Measurements from ENCODE around the gene AQP12B. TPM values are rescaled to one million over a fixed set of nuclear protein-coding genes. Genes with fewer than 3 reads are reported as not detected.

Gene AQP12B
- polyA plus RNA-seq, 1 donor from 2014 or later: not detected

DNA sequence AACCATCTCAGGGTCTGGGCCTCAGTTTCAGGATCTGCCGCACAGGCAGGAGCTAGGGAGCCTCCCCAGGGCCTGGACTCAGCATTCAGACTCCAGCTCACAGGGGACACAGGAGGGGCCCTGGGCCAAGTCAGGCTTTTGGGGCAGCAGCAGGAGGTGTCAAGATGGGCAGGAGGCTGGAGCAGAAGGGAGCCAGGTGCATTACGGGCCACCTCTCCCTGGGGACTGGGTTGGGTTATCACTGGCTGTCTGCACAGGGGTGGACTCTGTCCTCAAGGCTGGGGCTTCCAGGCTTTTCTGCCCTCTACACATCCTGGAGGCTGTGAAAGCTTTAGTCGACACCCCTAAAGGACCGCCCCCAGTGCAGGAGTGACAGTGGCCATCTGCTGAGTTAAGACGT, 29.0 kb upstream of the AQP12B start:
- H3K9me2 ChIP-seq (ENCODE audit: insufficient read depth, low read length): no peaks in the 10 kb centered on the region
- no peaks in the 10 kb centered on the region for H3K36me3 ChIP-seq (ENCODE audit: insufficient read depth, low read length)
- H3F3A ChIP-seq (ENCODE audit: insufficient read depth, low read length, poor library complexity, severe bottlenecking): no peaks in the 10 kb centered on the region
- no peak overlapping the region for H3K27ac ChIP-seq (ENCODE audit: low read length)
- H3K27me3 ChIP-seq (ENCODE audit: insufficient read depth, low read depth, low read length): no peaks in the 10 kb centered on the region
- TF ChIP-seq TAF1 (IDR thresholded peaks at IDR 0.05; ENCODE audit: low read depth): no peak
- TF ChIP-seq RAD21 (conservative IDR thresholded peaks at IDR 0.05): no peak
- TF ChIP-seq, protein P1, sequence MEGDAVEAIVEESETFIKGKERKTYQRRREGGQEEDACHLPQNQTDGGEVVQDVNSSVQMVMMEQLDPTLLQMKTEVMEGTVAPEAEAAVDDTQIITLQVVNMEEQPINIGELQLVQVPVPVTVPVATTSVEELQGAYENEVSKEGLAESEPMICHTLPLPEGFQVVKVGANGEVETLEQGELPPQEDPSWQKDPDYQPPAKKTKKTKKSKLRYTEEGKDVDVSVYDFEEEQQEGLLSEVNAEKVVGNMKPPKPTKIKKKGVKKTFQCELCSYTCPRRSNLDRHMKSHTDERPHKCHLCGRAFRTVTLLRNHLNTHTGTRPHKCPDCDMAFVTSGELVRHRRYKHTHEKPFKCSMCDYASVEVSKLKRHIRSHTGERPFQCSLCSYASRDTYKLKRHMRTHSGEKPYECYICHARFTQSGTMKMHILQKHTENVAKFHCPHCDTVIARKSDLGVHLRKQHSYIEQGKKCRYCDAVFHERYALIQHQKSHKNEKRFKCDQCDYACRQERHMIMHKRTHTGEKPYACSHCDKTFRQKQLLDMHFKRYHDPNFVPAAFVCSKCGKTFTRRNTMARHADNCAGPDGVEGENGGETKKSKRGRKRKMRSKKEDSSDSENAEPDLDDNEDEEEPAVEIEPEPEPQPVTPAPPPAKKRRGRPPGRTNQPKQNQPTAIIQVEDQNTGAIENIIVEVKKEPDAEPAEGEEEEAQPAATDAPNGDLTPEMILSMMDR (IDR thresholded peaks at IDR 0.05; ENCODE audit: poor library complexity, severe bottlenecking): no peak
- no peak for TF ChIP-seq SMC3 (conservative IDR thresholded peaks at IDR 0.05; ENCODE audit: poor library complexity)
- no peak for TF ChIP-seq REST (IDR thresholded peaks at IDR 0.05; ENCODE audit: borderline replicate concordance)
- no peak for TF ChIP-seq MXI1 (conservative IDR thresholded peaks at IDR 0.05; ENCODE audit: poor library complexity, severe bottlenecking)
- no peak for TF ChIP-seq EP300 (conservative IDR thresholded peaks at IDR 0.05; ENCODE audit: poor library complexity, severe bottlenecking)
- TF ChIP-seq EZH2 (IDR thresholded peaks at IDR 0.05; ENCODE audit: borderline replicate concordance, insufficient read depth, low read length, poor library complexity, severe bottlenecking): no peak
- TF ChIP-seq POLR2AphosphoS5 (IDR thresholded peaks at IDR 0.05): no peak
- no peak overlapping the region for H2AFZ ChIP-seq (ENCODE audit: low read depth, low read length)
- no peak overlapping the region for H3K9ac ChIP-seq (ENCODE audit: low read length)
- no peaks in the 10 kb centered on the region for H3K79me2 ChIP-seq (replicated peaks; ENCODE audit: insufficient read depth, low read length)
- no peaks in the 10 kb centered on the region for H3K9me3 ChIP-seq (ENCODE audit: low read length)
- H3K4me2 ChIP-seq (ENCODE audit: low read length): no peak overlapping the region
- H3K4me3 ChIP-seq (ENCODE audit: low read length): no peak overlapping the region
- H4K20me1 ChIP-seq (ENCODE audit: insufficient read depth): no peaks in the 10 kb centered on the region

DNA sequence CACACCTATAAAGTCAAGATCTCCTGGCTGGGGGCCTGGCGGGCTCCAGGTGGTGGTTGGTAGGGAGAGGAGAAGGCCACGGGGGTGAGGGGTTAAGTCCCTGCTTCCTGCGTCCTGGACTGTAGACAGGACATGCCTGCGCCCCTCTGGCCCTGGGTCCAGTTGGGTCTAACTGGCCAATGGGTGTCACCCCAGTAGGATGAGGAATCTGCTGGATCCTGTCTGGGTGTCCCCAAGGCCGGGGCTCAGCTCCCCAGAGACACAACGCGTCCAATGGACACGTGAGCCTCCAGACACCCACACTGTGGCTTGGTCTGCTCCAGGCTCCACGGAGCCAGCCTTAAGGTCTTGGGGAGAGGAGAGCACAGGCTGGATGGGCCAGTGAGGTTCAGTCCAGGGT, 28.6 kb upstream of the AQP12B start:
- no peak overlapping the region for H3K27ac ChIP-seq (ENCODE audit: low read length)
- no peaks in the 10 kb centered on the region for H3K9me2 ChIP-seq (ENCODE audit: insufficient read depth, low read length)
- no peak overlapping the region for H3K9ac ChIP-seq (ENCODE audit: low read length)
- TF ChIP-seq REST (IDR thresholded peaks at IDR 0.05; ENCODE audit: borderline replicate concordance): no peak
- TF ChIP-seq SMC3 (conservative IDR thresholded peaks at IDR 0.05; ENCODE audit: poor library complexity): no peak
- TF ChIP-seq MXI1 (conservative IDR thresholded peaks at IDR 0.05; ENCODE audit: poor library complexity, severe bottlenecking): no peak
- TF ChIP-seq POLR2AphosphoS5 (IDR thresholded peaks at IDR 0.05): no peak
- no peaks in the 10 kb centered on the region for H3K27me3 ChIP-seq (ENCODE audit: insufficient read depth, low read depth, low read length)
- H2AFZ ChIP-seq (ENCODE audit: low read depth, low read length): no peak overlapping the region
- no peak overlapping the region for H3K4me3 ChIP-seq (ENCODE audit: low read length)
- H3K9me3 ChIP-seq (ENCODE audit: low read length): no peaks in the 10 kb centered on the region
- no peaks in the 10 kb centered on the region for H3K79me2 ChIP-seq (replicated peaks; ENCODE audit: insufficient read depth, low read length)
- H3K4me2 ChIP-seq (ENCODE audit: low read length): no peak overlapping the region
- H3K36me3 ChIP-seq (ENCODE audit: insufficient read depth, low read length): no peaks in the 10 kb centered on the region
- no peaks in the 10 kb centered on the region for H3F3A ChIP-seq (ENCODE audit: insufficient read depth, low read length, poor library complexity, severe bottlenecking)
- H4K20me1 ChIP-seq (ENCODE audit: insufficient read depth): no peaks in the 10 kb centered on the region
